GM18858 (cell line): Measurements from ENCODE around the gene NRN1L.
"Not testable (repeated sequence)": the region's sequence is repeated elsewhere in the genome, so short reads cannot be mapped to it uniquely, and the experiment has no call there.

Experiments used
- ATAC-seq: cut with Tn5 transposase; IDR thresholded peaks from one replicate; pipeline ENCODE4 v1.9.1; 2021; ENCODE audit not compliant: unreplicated experiment

NRN1L gene

DNA sequence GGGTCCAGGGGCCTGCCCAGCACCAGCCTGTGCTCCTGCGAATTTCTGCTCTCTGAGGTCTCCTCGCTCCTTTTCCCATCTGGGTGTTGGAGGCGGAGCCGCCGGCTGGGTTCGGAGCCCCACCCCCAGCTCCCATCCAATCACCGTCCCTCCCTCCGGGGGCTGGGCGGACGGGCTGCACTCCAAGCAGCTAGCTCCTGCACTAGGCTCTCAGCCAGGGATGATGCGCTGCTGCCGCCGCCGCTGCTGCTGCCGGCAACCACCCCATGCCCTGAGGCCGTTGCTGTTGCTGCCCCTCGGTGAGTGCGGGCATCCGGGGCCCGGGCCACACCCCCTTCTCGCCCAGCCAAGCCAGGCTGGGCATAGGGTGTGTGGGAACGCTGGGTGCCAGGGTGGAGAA lies at the start of gene NRN1L:
TSS of gene NRN1L (plus strand) at position 202 of the 400 bp plus-strand sequence. CDS start at position 221, 19 bp downstream.
- no peak for ATAC-seq

DNA sequence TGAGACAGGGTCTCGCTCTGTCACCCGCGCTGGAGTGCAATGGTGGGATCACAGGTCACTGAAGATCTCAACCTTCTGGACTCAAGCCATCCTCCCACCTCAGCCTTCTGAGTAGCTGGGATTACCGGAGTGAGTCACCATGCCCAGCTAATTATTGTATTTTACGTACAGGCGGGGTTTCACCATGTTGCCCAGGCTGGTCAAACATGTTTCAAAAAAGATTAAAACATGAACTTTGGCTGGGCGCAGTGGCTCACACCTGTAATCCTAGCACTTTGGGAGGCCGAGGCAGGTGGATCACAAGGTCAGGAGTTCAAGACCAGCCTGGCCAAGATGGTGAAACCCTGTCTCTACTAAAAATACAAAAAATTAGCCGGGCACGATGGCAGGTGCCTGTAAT lies 47.5 kb upstream of the NRN1L start:
- not testable (repeated sequence) for ATAC-seq

DNA sequence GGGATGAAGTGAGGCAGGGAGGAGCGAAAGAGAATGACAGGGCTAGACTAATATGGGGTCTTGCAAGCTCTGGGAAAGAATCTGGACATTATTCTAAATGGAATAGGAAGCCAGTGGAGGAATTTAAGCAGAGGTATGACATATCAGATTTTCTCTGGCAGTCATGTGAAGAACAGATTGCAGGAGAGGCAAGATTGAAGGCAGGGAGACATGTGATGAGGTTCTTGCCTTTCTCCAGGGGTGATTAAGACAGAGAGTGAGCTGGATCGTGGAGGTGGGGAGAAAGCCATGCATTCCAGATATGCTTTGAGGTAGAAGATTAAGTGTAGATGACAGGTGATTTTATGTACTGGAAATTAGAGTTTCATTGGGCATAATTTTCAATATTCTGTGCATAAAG lies 46.9 kb upstream of the NRN1L start:
- no peak for ATAC-seq

DNA sequence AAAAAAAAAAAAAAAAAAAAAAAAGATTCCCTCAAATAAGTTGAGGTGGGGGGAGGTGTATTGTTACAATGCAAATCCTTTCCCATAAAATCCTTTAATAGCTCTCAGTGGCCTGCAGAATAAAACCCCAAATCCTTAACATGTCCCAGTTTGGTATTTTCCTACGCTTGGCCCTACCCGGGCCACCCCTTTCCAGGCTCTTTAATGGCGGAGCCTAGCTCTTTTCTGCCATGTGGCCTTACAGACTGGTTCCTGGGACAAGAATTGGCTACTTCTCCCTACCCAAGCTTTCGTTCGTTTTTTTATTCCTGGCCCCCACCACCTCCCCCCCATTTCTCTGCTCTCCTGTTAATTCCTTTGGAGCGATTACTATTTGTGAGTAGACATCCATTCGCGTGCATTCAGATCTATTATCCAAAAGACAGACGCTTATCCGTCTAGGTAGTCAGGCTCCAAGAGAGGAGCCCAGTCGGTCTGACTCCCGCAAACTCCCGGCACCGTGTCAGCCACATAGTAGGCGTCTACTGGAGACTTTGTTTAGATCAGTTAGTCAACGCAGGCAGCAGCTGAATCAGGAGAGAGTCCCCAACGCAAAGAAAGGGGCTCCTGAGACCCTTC lies 43.4 kb upstream of the NRN1L start:
- no peak for ATAC-seq

DNA sequence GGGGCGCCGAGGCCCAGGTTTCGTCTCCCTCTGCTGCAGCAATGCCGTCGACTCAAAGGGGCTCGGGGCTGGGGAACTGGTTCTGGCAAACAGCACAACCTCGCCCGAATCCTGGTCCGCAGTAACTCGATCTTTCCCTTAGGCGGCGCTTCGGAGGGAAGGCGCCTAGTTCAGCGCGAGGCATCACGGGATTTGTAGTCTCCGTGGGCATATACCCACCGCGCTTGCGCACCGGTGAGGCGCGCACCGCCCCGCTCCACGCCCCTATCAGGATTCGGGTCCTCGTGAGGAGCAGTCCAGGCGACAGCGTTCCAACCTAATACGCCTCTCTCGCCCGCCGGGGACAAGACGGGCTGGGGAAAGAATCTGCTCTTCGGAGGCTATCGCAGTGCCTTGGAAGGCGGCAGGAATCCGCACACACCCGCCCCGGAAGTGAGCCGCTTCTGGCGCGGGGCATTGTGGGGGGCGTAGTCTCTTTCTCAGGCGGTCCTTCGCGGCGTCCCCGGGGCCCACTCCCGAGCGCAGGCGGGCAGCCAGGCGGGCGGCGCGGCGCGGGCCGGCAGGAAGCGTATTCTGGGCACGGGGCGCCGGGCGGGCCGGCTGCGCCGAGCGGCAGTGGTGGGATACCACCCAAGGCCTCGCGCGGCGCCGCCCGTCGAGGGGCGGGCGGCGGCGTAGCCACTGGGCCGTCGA lies 42.7 kb upstream of the NRN1L start, which contains the start of gene THAP11:
TSS of gene THAP11 (plus strand) at position 505 of the 693 bp plus-strand sequence. CDS start 235 bp downstream, outside the sequence.
- ATAC-seq = no peak

DNA sequence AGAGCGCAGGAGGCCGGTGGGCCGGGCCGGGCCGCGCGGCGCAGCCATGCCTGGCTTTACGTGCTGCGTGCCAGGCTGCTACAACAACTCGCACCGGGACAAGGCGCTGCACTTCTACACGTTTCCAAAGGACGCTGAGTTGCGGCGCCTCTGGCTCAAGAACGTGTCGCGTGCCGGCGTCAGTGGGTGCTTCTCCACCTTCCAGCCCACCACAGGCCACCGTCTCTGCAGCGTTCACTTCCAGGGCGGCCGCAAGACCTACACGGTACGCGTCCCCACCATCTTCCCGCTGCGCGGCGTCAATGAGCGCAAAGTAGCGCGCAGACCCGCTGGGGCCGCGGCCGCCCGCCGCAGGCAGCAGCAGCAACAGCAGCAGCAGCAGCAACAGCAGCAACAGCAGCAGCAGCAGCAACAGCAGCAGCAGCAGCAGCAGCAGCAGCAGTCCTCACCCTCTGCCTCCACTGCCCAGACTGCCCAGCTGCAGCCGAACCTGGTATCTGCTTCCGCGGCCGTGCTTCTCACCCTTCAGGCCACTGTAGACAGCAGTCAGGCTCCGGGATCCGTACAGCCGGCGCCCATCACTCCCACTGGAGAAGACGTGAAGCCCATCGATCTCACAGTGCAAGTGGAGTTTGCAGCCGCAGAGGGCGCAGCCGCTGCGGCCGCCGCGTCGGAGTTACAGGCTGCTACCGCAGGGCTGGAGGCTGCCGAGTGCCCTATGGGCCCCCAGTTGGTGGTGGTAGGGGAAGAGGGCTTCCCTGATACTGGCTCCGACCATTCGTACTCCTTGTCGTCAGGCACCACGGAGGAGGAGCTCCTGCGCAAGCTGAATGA lies 42.0 kb upstream of the NRN1L start:
- ATAC-seq = no peak

DNA sequence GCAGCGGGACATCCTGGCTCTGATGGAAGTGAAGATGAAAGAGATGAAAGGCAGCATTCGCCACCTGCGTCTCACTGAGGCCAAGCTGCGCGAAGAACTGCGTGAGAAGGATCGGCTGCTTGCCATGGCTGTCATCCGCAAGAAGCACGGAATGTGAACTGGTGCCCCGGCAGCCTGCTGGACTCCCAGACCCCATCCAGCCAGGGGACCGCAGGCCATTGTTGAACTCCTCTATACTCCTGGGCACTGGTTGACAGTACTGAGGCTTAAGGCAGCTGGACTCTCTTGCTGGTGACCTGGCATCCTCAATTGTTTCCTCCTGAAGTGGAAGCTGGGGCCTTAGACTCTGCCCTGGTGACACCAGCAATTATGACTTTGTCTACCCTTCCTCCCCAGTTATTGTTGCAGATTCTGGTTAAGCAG lies 41.3 kb upstream of the NRN1L start:
- ATAC-seq = no peak

DNA sequence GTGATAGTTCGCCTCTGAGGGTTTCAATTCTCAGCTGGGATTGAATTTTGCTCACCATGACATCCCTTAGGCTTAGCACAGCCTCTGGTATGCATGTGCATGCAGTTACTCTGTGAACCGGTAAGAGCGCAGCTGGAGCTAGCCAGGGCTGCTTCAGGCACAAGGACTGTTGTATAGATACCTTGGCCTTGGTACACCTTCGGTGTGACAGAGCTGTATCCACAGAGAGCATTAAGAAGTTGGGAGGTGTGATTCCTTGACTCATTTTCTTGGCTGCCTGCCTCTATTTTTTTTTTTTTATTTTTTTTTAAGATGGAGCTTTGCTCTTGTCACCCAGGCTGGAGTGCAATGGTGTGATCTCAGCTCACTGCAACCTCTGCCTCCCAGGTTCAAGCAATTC lies 40.2 kb upstream of the NRN1L start:
- ATAC-seq = no peak

DNA sequence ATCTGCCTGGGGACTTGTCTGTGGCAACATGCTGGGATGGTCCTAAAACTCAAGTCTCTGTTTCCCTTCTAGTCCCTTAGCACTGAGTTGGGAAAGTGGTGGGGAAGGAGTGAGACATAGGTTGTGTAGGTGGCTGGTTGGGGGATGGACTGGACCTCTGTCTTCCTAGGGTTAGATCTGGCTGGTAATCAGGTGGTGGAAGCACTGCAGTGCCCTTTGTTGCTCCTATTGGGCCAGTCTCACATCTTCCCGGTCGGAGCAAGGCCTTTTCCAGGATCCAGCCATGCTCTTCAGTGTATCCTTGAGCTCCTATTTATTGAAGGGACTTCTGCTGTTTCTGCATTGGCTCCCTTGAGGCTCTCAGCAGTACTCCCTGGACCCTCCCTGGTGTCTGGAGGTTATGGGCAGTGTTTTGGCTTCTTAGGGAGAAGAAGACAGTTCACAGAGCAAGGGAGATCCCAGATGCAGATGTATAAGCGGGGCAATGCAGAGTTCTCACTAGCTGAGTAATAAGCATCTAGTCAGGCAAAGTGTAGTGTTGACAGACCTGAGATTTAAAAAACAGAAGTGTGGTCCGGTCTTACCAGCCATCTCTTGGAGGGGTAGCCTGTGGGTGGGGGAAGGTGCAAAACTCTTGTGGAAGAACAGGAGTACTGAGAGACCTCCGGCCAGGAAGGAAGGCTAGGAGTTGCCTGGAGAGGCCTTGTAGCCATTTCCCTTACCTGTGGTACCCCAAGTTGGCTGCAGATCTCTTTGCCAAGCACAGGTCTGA lies 39.2 kb upstream of the NRN1L start:
- ATAC-seq = no peak

DNA sequence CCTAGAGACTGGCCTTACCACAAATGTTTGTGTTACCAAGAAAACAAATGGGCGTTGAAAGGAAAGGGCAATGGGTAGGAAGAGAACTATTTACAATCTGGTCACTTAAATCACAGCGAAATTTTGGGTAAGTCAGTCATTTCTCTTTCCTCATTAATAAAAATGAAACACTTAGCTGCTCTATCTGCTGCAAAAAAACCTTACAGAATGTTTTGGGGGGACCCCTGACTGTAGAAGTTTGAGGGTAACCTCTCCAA lies 38.7 kb upstream of the NRN1L start:
- ATAC-seq = no peak

DNA sequence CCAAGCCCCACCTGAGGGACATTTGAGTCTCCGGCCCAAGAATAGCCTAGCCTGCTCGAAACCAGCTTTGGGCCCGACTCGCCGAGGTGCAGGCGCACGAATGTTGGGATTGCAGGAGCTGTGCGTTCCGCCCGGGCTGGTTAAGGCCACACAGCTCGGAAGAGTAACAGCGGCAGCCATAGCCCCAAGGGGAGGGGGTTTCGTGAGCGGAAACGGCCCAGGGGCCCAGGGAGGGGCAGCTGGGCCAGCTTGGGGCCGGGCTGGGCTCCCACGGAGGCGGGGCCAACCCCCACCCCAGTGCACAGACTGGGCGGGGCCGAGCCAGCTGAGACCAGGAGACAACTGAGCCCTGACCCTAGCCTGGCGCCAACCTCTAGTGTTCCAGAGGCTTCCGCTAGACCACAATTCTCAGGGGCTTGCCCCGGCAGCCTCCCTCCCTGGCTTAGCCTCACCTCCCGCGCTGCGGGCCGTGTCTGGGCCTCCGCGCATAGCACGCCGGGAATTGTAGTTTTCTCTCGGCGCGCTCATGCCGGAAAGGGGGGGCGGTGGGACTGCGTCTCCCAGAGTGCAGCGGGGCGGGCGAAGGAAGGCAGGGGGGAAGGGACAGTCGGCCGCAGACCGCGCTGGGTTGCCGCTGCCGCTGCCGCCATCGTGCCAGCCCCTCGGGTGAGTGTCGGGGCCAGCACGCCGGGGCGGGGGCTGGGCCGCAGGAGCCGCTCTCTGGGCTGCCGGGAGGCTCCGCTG lies 38.2 kb upstream of the NRN1L start, which contains the start of gene NUTF2:
TSS of gene NUTF2 (plus strand) at position 614 of the 744 bp plus-strand sequence. CDS start 18,198 bp downstream, outside the sequence.
- peak; percentile 49 for ATAC-seq

DNA sequence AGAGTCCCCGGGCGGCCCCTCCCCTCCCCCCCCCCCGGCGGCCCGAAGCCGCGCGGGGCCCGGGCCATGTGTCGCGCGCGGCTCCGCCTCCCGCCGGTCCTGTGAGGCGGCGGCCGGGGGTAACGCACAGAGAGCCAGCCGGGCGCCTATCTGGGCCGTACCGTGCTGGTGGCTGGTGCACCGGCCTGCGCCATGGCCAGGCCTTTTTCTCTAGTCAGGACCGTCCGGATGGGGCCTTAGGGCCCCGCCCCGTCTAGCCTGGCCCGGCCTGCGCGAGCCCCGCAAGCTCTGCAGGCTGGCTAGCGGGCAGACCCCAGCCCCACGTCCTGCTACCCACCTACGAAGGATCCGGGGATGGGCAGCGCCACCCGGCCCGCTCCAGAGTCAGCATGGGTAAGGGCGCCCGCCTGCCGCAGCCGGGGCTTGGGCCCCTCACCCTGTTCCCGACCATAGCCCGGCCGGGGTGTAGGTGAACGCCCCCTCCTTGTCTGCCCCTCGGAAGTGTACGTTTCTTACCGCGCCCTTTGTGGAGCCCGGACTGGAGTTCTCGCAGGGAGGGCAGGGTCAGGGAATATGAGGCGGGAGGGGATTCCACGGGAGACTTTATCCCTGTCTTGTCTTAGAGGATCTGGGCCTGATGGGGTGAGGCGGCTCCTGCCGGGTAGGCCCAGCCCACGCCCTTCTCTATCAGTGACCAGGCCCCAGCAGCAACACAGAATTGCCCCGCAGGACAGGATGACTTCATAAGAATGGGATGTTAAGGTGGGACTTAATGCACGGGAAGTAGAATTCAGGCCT lies 37.4 kb upstream of the NRN1L start, which contains the start of gene CENPT:
TSS of gene CENPT (minus strand) at position 630 of the 798 bp plus-strand sequence. CDS start 13,834 bp downstream, outside the sequence.
- peak; percentile 35 for ATAC-seq

DNA sequence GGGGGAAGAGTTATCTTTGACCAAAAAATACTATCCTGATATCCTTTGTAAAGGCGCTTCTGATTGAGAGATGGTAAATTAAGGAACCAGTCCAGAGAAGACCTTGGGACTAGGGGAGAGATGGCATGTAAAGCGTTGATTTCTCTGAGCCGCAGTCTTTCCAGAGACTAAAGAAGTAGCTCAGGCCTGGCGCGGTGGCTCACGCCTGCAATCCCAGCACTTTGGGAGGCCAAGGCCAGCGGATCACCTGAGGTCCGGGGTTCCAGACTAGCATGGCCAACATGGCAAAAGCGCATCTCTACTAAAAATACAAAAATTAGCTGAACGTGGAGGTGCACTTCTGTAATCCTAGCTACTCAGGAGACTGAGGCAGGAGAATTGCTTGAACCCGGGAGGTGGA lies 36.6 kb upstream of the NRN1L start:
- ATAC-seq = no peak

DNA sequence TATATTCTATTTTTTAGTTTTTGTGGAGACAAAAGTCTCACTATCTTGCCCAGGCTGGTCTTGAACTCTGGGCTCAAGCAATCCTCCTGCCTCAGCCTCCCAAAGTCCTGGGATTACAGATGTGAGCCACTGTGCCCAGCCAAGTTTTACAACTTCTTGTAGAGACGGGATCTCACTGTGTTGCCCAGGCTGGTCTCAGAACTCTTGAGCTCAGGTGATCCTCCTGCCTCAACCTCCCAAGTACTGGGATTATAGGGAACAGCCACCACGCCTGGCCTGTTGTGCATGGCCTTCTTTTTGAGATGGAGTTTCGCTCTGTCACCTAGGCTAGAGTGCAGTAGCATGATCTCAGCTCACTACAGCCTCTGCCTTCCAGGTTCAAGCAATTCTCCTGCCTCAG lies 31.0 kb upstream of the NRN1L start:
- no peak for ATAC-seq

DNA sequence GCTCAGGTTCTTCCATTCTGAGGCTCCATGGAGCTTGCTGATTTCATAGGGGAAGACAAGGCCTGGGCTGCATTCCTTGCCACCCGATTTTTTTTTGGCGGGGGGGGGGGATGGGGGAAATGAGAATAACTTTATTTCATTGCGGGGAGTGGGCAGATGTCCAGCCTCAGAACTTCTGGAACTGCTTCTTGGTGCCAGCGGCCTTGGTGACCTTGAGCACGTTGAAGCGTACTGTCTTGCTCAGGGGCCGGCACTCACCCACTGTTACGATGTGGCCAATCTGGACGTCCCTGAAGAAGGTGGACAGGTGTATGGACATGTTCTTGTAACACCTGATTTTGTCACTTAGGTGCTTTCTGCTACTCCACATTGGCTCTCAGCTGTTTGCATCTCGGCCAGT lies 28.9 kb upstream of the NRN1L start:
- no peak for ATAC-seq

DNA sequence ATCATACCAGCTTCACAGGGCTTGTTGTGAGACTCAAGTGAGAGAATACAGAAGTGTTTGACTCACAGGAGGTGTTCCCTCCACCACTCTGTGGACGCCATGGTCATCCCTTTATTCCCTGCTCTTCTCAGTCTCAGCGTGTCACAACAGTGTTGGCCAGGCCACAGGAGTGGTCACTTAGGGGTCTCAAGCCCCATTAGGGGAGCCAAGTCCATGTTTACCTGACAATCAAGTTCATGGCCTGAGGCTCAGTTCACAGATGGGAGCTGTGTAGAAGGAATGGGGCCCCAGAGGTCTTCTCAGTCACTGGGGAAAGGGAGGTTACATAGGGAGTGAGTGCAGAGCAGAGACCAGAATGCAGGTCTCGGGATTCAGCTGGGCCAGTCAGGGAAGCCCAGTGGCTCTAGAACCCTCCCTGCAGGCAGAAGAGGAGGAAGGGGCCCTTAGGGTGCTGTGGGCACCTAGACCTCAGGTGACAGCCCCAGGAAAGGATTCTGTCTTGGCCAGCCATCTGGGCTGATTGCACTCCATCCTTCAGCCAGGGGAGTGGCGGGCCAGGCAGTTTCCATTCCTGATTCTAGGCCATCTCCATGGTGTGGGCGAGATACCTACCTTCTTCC lies 27.6 kb upstream of the NRN1L start:
- no peak for ATAC-seq

DNA sequence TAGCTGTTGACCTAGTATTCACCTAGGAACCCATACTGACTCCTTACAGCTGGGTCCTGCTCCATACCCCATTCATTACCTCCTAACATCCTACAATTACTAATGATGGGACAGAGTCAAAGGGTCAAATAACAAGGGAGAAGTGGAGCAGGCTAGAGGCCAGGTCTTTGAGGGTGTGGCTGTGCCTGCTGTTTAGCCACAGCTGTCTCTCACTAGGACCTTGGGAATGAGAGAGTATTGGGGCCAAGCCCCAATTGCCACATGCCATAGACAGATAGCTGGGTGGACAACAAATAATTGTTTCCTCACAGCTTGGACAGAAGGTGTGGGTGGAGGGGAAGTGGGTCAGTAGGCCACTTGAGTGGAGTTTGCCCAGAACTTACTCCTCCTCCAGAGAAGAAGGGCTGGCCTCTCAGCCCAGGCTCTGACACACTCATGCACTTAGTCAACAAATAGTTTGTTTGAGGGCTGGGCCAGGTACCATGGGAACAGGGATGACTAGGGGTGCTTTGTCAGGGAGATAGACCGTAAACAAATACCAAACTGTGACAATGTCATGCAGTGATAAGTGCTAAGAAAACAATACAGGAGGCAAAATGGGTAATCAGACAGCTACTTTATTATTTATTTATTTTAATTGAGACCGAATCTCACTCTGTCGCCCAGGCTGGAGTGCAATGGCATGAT lies 27.0 kb upstream of the NRN1L start:
- ATAC-seq = no peak

DNA sequence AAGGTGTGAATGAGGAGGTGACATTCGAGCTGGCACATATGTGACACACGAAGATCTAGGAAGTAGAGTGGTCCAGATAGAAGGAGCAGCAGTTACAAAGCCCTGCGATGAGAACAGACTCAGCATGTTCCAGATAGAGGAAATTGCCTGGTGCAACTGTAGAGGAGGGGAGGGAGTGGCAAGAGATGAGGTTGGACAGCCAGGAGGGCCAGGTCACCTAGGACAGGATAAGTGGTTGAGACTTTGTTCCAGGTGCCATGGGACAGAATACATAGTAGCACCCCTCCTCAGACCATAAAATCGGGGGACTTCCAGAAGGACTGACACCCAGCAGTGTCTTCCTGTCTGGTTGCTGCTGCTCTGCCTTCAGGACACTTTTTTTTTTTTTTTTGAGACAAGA lies 26.2 kb upstream of the NRN1L start:
- ATAC-seq = no peak
